ENCODE data around the gene NCAN. TPM values are rescaled to one million over a fixed set of nuclear protein-coding genes. Genes with fewer than 3 reads are reported as not detected.

The NCAN gene
- total and polyA plus RNA-seq, 4 donors = 0.06 TPM; not detected in 3

DNA sequence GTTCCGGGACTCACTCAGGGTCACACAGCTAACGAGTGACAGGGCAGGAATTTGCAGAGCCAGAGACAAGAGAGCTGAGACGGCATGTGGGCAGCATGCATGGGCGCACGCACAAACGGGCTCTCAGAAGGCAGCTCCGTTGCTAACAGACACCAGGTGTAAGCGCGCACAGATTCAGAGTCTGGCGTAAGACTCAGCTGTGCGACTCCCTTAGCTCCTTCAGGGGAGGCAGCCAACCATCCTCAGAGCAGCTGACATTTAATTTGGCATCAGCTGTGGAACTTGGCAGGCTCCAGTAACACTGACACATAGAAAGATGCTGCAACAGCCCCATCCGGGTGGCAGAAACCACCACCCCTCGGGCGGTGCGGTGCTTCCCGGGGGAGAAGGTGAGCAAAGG lies 68.8 kb downstream of the NCAN start:
- Histone ChIP-seq H3K4me1 (ENCODE audit: control insufficient read depth in 4 of 4, insufficient read depth in 4 of 4, low read length in 3 of 4) (peaks cover 0 to 3% (median 1%) of the 10 kb centered on the region in 4 donors), H3K27ac (ENCODE audit: low read depth in 1 of 2, low read length in 2 of 2) (no peak overlapping the region), H3K4me3 (ENCODE audit: low read depth in 1 of 3, low read length in 3 of 3) (no peak overlapping the region), H3K9ac (ENCODE audit: low read depth in 1 of 2, low read length in 2 of 2) (no peak overlapping the region), H3K36me3 (ENCODE audit: control insufficient read depth in 4 of 4, insufficient read depth in 3 of 4, low read depth in 1 of 4, low read length in 3 of 4) (peaks cover 8 to 57% (median 14%) of the 10 kb centered on the region in 4 donors), H3K9me3 (ENCODE audit: control insufficient read depth in 4 of 4, low read length in 3 of 4) (no peaks in the 10 kb centered on the region), H3K27me3 (ENCODE audit: control insufficient read depth in 4 of 4, insufficient read depth in 4 of 4, low read length in 3 of 4) (no peaks in the 10 kb centered on the region)
- WGBS = 87% methylated on average over 16 of the region's 16 CpGs
- TF ChIP-seq, protein P1, sequence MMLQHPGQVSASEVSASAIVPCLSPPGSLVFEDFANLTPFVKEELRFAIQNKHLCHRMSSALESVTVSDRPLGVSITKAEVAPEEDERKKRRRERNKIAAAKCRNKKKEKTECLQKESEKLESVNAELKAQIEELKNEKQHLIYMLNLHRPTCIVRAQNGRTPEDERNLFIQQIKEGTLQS (IDR thresholded peaks at IDR 0.05) = no peak
- TF ChIP-seq, protein P2, sequence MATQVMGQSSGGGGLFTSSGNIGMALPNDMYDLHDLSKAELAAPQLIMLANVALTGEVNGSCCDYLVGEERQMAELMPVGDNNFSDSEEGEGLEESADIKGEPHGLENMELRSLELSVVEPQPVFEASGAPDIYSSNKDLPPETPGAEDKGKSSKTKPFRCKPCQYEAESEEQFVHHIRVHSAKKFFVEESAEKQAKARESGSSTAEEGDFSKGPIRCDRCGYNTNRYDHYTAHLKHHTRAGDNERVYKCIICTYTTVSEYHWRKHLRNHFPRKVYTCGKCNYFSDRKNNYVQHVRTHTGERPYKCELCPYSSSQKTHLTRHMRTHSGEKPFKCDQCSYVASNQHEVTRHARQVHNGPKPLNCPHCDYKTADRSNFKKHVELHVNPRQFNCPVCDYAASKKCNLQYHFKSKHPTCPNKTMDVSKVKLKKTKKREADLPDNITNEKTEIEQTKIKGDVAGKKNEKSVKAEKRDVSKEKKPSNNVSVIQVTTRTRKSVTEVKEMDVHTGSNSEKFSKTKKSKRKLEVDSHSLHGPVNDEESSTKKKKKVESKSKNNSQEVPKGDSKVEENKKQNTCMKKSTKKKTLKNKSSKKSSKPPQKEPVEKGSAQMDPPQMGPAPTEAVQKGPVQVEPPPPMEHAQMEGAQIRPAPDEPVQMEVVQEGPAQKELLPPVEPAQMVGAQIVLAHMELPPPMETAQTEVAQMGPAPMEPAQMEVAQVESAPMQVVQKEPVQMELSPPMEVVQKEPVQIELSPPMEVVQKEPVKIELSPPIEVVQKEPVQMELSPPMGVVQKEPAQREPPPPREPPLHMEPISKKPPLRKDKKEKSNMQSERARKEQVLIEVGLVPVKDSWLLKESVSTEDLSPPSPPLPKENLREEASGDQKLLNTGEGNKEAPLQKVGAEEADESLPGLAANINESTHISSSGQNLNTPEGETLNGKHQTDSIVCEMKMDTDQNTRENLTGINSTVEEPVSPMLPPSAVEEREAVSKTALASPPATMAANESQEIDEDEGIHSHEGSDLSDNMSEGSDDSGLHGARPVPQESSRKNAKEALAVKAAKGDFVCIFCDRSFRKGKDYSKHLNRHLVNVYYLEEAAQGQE (IDR thresholded peaks at IDR 0.05) = no peak
- TF ChIP-seq FOXA2 (IDR thresholded peaks at IDR 0.05) (no peak), RAD21 (IDR thresholded peaks at IDR 0.05) (no peak), RXRA (IDR thresholded peaks at IDR 0.05) (no peak), JUND (IDR thresholded peaks at IDR 0.05) (no peak), GABPA (IDR thresholded peaks at IDR 0.05 in 1 of 2, conservative IDR thresholded peaks at IDR 0.05 in 1 of 2) (no peak)
- TF ChIP-seq, protein P3, sequence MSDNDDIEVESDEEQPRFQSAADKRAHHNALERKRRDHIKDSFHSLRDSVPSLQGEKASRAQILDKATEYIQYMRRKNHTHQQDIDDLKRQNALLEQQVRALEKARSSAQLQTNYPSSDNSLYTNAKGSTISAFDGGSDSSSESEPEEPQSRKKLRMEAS (IDR thresholded peaks at IDR 0.05) = no peak
- DNase-seq (ENCODE audit: low spot score) = no peak

DNA sequence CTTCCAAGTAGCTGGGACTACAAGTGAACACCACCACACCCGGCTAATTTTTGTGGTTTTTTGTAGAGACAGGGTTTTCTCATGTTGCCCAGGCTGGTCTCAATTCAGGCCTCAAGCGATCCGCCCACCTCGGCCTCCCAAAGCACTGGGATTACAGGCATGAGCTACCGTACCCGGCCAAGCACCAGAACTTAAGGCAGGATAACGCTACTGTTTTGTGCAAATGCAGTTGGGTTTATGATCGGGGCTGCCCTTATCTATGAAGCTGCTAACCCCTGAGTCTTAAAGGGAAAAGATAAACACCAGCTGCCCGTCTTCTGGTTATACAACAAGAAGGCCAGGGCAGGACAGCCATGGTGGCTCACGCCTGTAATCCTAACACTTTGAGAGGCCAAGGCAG lies 73.9 kb downstream of the NCAN start:
- Histone ChIP-seq H3K9me3 (ENCODE audit: control insufficient read depth in 4 of 4, low read length in 3 of 4) (no peaks in the 10 kb centered on the region), H3K4me3 (ENCODE audit: low read depth in 1 of 3, low read length in 3 of 3) (no peak overlapping the region), H3K4me1 (ENCODE audit: control insufficient read depth in 4 of 4, insufficient read depth in 4 of 4, low read length in 3 of 4) (no peaks in the 10 kb centered on the region), H3K27me3 (ENCODE audit: control insufficient read depth in 4 of 4, insufficient read depth in 4 of 4, low read length in 3 of 4) (no peaks in the 10 kb centered on the region), H3K27ac (ENCODE audit: low read depth in 1 of 2, low read length in 2 of 2) (no peak overlapping the region), H3K36me3 (ENCODE audit: control insufficient read depth in 4 of 4, insufficient read depth in 3 of 4, low read depth in 1 of 4, low read length in 3 of 4) (peaks cover 4 to 32% (median 13%) of the 10 kb centered on the region in 4 donors), H3K9ac (ENCODE audit: low read depth in 1 of 2, low read length in 2 of 2) (no peak overlapping the region)
- WGBS = 98% methylated on average over 10 of the region's 10 CpGs
- DNase-seq (ENCODE audit: low spot score) = no peak
- no peak for TF ChIP-seq FOXA2 (IDR thresholded peaks at IDR 0.05)
- no peak for TF ChIP-seq RXRA (IDR thresholded peaks at IDR 0.05)
- TF ChIP-seq SP1 (IDR thresholded peaks at IDR 0.05) = no peak
- TF ChIP-seq RAD21 (IDR thresholded peaks at IDR 0.05) = no peak
- no peak for TF ChIP-seq FOXA1 (IDR thresholded peaks at IDR 0.05)
- no peak for TF ChIP-seq YY1 (IDR thresholded peaks at IDR 0.05)
- TF ChIP-seq, protein P3 (IDR thresholded peaks at IDR 0.05) = no peak
- TF ChIP-seq JUND (IDR thresholded peaks at IDR 0.05) = no peak
- no peak for TF ChIP-seq NR2F2 (IDR thresholded peaks at IDR 0.05)
- no peak for TF ChIP-seq EGR1 (IDR thresholded peaks at IDR 0.05; ENCODE audit: low read depth in 2 of 2)
- TF ChIP-seq, protein P4, sequence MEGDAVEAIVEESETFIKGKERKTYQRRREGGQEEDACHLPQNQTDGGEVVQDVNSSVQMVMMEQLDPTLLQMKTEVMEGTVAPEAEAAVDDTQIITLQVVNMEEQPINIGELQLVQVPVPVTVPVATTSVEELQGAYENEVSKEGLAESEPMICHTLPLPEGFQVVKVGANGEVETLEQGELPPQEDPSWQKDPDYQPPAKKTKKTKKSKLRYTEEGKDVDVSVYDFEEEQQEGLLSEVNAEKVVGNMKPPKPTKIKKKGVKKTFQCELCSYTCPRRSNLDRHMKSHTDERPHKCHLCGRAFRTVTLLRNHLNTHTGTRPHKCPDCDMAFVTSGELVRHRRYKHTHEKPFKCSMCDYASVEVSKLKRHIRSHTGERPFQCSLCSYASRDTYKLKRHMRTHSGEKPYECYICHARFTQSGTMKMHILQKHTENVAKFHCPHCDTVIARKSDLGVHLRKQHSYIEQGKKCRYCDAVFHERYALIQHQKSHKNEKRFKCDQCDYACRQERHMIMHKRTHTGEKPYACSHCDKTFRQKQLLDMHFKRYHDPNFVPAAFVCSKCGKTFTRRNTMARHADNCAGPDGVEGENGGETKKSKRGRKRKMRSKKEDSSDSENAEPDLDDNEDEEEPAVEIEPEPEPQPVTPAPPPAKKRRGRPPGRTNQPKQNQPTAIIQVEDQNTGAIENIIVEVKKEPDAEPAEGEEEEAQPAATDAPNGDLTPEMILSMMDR (IDR thresholded peaks at IDR 0.05; ENCODE audit: low read depth, low read length, missing input control) = no peak
- TF ChIP-seq HNF4G (IDR thresholded peaks at IDR 0.05) = no peak
- TF ChIP-seq, protein P2 (IDR thresholded peaks at IDR 0.05) = no peak

All from liver (tissue), 9 donors.